Germinal center (tissue), 1 donor: Measurements from ENCODE around the gene NELFB.
A peak's percentile ranks its signal among the peaks of the same experiment; 100 is the strongest.

Experiments
- DNase-seq: peaks from one replicate; pipeline ENCODE4 v3.0.0; 2012; ENCODE audit warnings: mixed read lengths, low spot score

The NELFB gene

DNA sequence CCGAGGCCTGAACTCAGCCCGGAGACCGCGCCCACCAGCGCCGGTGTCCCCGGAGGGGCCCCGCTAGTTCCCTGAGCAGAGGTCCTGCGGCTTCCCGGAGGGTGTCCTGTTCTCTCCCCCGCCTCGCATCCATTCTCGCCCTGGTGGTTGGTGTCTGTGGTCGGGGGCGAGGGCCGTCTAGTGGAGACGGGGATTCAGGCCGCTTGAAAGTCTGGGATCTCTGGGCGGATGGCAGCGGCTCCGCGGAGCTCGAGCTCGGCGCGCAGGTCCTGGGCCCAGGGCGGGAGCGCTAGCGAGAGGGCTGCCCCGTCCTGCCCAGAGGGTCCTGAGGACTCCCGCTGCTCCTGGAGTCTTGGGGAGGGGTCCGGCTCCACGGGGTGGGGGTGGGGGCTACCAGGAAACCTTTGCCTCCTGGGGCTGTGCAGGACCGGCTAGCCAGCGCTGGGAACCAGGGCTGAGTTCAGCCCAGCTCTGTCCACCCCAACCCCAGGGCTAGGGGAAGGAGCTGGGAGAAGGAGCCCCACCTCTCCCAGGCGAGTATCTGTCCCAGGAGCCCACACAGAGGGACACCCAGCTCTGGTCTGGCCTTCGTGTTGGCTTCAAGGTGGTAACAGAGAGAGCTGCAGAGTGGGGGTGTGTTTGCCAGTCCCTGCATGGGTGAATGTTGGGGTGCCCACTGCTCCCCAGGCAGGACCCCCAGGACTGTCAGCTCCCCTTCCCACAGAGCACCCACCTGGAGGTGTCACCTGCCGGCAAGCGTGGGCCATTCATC is 26.4 kb downstream of the NELFB start:
- DNase-seq, result no peak

DNA sequence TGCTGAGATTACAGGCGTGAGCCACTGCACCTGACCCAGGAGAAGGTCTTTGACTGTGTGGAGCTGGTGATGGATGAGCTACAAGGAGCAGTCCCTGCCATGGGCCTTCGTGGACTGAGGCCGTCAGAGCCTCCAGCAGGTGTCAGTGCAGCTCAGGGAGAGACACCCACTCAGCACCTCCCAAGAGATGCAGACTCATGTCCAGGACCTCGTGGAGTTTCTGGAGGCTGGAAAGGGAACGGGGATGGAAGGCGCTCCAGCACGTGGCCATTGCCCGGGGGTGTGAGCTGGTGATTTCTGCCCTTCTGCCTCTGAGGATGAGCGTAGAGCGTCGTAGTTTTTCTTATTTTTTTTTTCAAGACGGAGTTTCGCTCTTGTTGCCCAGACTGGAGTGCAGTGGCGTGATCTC is 31.9 kb downstream of the NELFB start:
- peak; percentile 63 for DNase-seq

DNA sequence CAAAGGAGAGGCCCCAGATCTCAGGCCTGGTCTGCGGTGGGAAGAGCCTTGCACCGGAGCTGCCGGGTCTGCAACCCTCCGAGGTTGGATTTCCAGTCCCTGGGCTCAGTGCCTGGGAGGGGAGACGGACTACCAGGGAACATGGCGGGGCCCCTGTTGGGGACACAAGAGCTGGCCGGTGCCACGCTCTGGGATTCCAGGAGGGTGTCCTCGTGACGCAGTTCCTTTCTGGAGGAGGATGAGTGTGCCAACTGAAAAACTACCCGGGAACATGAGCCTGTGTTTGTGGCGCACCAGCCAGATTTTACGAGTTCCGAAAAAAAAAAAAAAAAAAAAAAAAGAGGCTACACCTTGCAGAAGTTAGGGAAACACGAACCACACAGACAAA is 38.0 kb downstream of the NELFB start:
- no peak for DNase-seq

DNA sequence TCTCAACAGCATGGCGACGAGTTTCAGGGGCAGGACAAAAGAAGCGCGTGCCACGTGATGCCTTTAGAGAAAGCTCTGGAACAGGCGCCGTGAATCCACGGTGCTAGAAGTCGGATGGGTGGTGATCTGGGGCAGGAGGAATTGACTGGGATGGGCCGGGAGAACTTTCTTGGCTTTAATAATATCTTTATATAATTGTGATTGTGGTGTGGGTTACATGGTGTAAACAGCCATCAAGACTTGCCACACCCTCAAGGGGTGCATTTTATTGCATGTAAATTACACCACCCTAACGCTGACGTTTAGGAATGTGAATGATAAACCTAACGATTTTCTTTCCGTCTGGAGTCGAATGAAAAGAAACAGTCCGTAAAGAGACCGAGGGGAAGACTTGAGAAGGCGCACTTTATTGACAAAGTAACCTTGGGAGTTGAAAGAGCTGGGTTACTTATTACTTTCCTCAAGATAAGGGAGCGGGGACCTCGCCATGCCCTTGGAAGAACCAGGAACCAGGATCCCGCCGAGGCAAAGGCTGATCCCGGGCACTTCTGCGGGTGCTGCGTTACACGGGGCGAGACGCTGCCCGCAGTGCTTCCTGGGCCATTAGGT is 38.5 kb downstream of the NELFB start:
- no peak for DNase-seq

DNA sequence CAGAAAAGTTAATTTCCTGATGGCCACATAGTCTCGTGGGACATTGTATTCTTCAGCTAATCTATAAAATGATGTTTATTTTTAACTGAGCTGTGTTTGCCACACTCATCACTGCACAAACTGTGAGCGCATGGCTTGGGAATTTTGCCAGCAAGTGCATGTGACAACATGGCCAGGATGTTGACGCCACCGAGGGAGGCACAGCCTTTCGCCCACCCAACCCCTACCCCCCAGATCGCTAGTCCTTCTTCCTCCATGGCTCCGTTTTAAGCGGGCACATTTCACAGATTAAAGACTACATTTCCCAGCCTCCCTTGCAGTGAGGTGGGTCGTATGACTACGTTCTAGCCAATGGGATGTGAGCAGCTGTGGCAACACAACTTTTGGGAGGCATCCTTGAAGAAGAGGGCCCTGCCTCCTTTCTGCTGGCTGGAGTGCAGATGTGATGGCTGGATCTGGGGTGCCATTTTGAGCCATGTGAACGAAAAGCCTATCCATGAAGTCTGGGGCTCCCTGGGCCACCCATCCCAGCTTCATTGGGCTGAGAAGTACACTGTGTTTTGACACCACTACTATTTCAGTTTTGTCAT is 39.1 kb downstream of the NELFB start:
- peak; percentile 72 for DNase-seq

DNA sequence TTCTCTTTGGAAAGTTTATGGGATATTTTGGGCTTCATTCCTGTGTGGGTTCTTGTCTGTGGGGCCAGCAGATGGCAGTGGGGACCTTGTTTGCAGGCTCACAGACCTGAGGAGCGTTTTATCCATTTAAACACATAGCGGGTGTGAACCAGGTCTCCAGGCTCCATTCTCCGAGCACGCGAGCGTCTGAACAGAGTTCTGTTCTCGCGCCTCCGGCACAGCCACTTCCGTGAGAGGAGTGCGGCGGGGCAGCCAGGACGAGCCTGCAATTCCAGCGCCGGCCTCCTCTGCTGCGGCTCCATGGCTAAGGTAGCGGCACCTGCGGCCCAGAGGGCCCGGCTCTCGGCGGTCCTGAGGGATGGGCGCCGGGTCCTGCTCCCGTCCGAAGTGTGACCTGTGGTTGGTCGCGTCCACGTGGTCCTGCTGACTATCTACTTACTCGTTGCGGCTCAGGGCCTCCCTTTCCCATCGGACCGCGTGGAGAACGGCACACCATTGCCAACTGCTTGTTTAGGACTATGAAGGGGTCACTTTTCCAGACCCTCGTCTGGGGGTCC is 39.6 kb downstream of the NELFB start:
- no peak for DNase-seq

DNA sequence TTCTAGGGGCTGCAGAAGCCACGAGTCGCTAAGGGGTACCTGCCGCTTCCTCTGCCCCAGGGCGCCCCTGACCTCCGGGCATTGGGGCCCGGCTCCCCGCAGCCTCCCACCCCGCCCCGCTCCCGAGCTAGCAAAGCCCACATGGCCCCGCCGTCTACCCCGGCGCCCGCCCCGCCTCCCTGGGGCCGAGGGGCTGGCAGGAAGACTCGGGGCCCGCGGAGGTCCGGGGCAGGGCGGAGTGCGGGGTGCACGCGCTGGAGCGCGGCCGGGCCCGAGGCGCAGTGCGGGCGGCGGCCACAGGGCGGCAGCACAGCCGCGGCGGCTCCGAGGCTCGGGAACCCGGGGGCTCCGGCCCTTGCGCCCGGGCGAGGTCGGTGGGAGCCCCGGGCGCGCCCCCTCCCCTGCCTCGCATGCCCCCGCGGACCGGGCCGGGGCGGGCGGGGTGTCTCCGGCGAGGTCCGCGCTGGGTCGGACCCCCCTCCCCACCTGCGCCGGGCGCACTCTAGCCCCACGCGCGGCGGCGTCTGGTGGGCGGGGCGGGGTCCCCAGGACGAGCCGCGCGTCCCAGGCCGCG is 40.2 kb downstream of the NELFB start:
- DNase-seq, result peak; percentile 87

DNA sequence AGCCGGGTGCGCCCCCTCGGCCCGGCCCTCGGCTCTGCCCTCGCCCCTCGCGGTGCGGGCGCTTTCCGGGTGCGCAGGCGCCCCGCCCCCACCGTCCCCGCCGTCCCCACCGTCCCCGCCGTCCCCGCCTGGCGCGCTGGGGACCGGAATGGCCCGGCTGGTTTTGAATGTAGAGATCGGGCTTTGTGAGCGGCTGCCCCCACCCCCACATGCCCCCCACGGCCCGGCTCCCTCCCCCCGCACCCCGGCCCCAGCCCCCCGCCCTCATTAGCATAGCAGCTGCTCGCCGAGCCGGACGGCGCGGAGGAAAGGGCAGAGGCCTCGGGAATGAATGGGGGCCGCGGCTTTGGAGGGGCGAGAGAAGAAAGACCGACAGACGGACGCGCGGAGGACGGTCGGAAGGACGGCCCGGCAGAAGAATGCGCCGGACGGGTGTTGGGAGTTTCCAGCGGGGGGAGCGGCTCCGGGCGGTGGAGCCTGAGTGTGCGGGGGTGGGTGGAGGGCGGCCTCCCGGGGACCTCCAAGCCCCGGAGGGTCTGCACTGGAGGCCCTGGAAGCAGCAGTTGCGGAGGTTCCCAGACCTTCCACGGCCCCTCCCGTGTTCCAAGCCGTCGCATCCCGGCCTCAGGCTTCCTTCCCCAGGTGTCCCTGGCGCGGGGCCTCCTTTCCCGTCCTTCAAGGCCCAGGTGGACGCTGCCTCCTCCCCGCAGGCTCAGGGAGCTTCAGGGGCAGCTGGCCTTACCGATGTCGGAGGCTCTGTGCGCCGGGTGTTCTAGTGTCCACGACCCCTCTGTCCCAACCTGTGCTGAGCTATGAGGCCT is 40.9 kb downstream of the NELFB start:
- DNase-seq, result no peak

DNA sequence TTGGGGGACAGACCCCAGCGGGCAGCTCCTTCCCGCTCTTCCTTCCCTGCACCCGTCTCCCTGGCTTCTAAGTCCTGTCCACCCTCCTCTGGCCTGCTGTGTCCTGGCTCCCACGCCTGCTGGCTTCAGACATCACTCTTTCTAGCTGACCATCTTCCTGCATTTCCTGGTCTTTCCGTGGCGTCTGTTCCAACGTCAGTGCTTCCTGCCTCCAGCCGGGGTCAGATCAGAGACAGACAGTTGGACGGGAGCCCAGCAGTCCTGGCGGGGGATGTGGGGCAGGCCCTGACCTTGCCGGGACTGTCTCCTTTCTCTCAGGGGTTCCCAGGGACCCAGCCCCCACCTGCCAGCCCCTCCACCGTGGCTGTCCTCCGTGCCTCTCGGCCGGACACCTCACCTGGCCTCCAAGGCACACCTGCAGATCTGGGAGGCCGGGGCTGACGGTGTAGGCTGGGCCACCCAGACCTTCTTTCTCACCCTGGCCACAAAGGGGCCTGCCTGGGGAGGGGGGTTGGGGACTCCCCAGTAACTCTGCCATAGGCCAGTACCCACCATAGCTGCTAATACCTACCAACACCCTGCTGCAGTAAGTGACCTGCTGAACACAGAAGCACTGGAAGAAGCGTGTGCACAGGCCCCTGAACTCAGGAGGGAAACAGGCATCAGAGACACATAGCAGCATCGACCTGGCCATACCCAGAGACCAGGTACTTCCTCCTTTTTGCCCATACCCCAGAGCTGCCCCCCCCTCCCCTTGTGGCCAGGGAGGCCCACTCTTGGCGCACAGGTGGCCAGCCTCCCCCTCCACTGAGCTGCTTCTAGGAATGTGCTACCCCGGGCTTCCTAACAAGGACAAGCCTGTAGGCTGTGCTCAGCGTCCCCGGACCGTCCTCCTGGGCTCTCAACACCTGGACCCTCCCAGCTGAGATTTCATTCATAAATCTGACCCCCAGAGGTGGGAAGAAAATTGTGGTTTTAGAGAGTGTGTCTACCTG is 41.8 kb downstream of the NELFB start:
- DNase-seq, result no peak

DNA sequence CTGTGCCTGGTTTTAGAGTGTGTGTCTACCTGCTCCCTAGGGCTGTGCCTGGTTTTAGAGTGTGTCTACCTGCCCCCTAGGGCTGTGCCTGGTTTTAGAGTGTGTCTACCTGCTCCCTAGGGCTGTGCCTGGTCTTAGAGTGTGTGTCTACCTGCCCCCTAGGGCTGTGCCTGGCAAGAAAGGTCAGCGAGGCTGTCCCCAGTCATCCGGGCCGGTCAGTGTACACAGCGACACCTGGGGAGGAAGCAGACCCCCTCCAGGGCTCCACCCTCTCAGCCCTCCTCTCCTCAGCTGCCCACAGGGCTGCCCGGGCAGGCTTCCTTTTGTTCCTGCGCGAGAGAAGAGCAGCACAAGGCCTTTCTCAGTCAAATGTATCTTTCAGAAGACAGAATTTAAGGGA is 42.8 kb downstream of the NELFB start:
- DNase-seq, result no peak

DNA sequence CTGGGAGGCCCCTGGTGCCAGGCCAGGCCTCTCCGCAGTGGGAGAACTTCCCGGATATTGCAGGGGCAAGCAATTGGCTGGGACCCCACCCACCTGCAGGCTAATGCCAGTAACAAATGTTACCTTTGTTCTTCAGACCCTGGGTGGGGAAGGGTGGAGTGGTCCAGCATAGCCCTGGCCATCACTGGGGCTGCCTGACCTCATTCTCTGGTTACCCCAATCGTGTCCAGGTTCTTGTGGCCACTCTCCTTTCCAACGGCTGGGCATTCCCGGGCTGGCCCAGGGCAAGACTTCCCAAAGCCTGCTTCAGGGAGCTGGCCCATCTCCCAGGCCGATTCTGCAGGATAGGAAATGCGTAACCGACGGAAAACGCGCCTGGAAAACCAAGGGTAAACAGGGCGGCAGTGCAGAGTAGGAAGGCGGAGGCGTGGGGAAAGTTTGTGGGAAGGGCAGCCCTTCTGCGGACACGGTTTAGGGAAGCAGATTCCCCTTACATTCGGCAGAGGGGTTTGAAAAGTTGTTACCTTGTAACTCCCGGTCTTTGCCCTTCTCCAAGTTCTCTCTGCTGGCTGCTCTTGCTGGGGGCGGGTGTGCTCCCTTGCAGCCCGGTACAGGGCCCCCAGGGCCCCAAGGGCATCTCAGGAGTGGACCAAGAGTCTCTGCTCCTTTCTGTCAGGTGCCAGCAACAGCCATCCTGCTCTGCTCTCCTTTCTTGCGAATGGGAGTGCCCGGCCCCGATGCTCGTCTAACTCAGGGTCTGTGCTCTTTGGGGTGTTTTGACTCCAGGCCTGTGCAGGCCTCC is 43.5 kb downstream of the NELFB start:
- no peak for DNase-seq

DNA sequence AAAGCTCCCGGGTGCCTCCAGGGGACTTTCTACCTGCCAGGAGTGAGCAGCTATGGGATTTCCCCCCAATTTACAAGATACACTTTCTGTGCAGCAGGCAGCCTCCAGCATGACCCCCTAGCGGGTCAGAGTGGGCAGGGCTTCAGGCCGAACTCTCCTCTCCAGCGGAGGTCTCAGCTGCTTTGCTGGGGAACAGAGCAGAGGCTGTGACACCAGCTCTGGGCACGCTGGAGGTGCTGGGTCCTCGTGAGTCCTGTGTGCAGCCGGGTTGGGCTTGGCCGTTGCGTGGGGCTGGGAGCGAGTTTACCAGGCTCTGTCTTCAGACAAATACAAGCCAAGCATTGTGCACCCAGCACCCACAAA is 44.1 kb downstream of the NELFB start:
- DNase-seq, result no peak

DNA sequence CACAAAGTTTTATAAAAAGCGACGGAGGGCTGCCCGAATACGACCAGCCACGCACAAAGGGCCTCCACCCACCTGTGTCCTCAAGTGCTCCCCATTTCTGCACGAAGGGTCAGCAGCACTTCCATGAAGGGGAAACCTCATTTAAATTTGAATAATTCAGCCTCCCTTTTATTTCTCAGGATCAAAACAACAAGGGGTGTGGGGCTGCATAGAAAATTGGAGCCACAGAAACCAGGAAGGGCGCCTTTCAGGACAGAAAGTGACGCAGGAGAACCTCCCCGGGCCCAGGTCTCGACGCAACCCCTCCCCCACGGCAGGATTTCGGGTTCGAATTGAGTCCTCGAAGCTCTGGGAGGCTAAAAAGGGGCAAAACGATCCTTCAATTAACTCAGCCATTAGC is 44.8 kb downstream of the NELFB start:
- no peak for DNase-seq

DNA sequence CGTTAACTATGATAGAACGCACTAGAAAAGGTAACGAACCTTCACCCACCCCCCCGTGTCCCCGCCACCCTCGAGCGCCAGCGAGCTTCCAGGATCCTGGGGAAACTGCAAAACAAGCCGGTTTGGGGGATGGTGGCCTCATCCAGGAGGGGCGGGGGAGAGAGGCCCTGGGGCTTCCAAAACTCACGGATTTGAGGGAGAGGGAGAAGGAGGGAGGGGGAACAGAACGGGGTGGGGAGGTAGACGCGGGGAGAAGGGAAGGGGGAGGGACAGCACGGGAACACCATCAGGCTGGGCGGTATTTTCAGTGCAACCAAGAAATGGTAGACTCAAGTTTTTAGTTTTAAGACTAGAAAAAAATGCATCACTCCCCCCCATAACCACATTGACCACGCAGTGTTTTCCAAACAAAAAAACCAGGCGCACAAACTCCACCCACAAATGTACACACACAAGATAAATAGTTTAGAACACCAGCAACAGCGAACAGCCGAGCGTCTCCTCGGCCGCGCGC is 45.5 kb downstream of the NELFB start:
- DNase-seq, result no peak

DNA sequence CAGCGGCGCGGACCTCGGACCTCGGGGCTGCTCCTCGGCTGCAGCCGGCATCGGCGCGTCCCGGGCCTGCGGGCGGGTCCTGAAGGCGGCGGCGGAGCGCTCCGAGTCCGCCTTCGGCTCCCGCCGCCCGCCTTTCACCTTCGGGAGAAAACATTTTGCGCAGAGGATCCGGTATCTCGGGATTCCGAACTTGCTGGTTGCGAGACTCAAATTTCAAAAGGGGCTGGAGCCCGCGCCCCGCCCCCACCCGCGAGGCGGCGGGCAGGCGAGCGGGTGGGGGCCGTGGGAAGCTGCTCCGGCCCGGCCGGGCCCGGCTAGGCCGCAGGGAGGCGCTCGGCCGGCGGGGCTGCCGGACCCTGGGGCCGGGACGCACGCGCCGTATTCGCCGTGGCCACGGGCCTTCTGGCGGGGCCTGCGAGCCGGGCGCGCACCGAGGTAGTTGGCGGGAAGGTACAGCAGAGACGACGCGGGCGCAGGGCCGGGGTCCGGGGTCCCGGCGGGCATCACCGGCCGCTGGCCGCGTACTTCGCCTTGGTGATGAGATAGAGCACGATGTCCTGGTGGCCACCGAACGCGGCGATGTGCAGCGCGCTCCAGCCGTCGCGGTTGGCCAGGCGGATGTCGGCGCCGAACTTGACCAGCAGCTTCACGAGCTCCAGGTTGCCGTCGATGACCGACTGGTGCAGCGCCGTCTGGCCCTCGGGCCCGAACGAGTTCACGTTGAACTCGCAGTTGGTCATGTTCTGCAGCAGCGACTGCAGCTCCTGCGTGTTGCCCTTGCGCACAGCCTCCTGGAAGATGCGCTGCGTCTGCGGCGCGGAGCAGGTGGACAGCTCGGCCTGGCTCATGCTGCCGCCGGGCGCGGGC is 46.2 kb downstream of the NELFB start:
- DNase-seq, result no peak

DNA sequence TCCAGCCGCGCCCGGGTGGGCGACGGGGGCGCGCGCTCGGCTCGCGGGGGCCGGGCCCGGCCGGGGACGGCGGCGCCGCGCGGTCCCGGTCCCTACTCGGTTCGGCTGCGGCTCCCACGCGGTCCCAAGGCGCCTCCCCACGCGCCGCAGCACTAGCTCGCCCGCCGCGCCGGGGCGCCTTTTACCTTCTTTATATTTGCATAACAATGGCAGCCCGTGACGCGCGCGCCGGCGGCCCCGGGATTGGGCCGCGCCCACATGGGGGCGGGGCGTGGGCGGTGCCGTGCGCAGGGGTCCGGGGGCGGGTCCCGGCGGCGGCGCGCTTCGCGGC is 47.0 kb downstream of the NELFB start, which contains the start of gene NRARP:
NRARP (minus strand) TSS at position 154 of the 331 bp plus-strand sequence. CDS start 343 bp downstream, outside the sequence.
- DNase-seq, result peak; percentile 93

DNA sequence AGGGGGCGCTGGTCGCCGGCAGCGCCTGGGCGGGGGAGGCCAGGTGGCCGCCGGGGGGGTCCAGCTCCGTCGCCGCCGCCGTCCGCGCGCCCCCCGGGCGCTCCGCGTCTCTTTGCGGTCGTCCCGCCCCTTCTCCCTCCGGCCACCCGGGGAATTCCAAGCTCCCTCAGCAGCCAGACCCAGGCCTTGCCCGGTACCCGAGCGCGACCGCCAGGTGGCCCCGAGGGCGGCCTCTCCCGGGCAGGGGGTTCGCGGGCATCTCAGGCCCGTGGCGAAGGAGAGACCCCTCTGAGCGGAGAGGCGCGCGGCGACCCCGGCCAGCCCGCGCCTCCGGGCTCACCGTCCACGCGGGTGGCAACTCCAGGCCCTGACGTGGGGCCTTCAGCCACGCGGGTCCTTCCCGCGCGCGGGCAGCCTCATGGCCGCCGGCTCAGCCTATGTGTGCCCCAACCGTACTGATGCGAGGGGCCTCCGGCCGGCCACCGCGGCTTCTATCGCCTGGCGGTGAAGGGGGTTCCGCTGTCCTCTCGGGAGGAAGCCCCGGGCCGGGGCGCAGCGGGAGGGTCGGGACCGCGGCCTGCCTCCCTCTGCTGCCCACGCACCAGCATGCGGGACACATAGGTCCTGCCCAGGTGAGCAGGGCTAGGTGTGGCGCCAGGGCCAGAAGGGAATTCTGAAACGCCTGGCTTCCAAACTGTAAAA is 47.5 kb downstream of the NELFB start:
- no peak for DNase-seq
